HepG2 (cell line): Measurements from ENCODE around the gene AGPAT2. TPM values are rescaled to one million over a fixed set of nuclear protein-coding genes. Genes with fewer than 3 reads are reported as not detected.

Experiments
- CC2D1A ChIP-seq: sonication (generic); formaldehyde crosslinking; IDR thresholded peaks from 2 replicates; pipeline ENCODE4 v1.8.1; 2023; ENCODE audit warnings: mild to moderate bottlenecking, missing genetic modification reagents
- CSRNP2 ChIP-seq: sonication (generic); formaldehyde crosslinking; conservative IDR thresholded peaks from 2 replicates; pipeline ENCODE4 v1.8.0; 2022; ENCODE audit warnings: low read depth, missing genetic modification reagents
- EED ChIP-seq: sonication (generic); formaldehyde crosslinking; IDR thresholded peaks from 2 replicates; pipeline ENCODE4 v1.5.0; 2020; ENCODE audit warnings: mild to moderate bottlenecking, missing genetic modification reagents
- GATAD1 ChIP-seq: IDR thresholded peaks from 2 replicates; pipeline ENCODE4 v1.6.1; 2016; ENCODE audit warnings: missing genetic modification reagents, missing compliant biosample characterization
- HNRNPK ChIP-seq: fragments of 200-400 bp; formaldehyde crosslinking; IDR thresholded peaks from 2 replicates; pipeline ENCODE4 v1.6.1; 2018; ENCODE audit warnings: low read length, low read depth, moderate library complexity, mild to moderate bottlenecking; ENCODE audit not compliant: poor library complexity, severe bottlenecking
- MLLT10 ChIP-seq: sonication (generic); formaldehyde crosslinking; IDR thresholded peaks from 2 replicates; pipeline ENCODE4 v1.4.0; 2020; ENCODE audit warnings: missing genetic modification reagents
- MTF2 ChIP-seq: sonication (generic); formaldehyde crosslinking; IDR thresholded peaks from 2 replicates; pipeline ENCODE4 v1.5.0; 2020; ENCODE audit warnings: missing genetic modification reagents, borderline replicate concordance
- PRDM15 ChIP-seq: sonication (generic); formaldehyde crosslinking; IDR thresholded peaks from 2 replicates; pipeline ENCODE4 v1.4.0; 2020; ENCODE audit warnings: missing genetic modification reagents
- RAD51 ChIP-seq: fragments of 450-650 bp; IDR thresholded peaks from 2 replicates; pipeline ENCODE4 v1.6.1; 2016; ENCODE audit warnings: borderline replicate concordance
- SOX13 ChIP-seq, 3 experiments: fragments of 450-650 bp in 1 of 3; sonication (generic) in 1 of 3; formaldehyde crosslinking in 1 of 3; IDR thresholded peaks in 2 of 3; conservative IDR thresholded peaks in 1 of 3; 2 replicates each; pipeline versions ENCODE4 v1.5.0 to v1.6.1; 2016 to 2020; ENCODE audit warnings: antibody characterized with exemption in 1 of 3, mild to moderate bottlenecking in 1 of 3, missing compliant biosample characterization in 1 of 3, missing genetic modification reagents in 1 of 3, moderate library complexity in 1 of 3
- ZNF101 ChIP-seq: sonication (generic); formaldehyde crosslinking; IDR thresholded peaks from 2 replicates; pipeline ENCODE4 v1.4.0; 2020; ENCODE audit warnings: mild to moderate bottlenecking, low read depth, missing genetic modification reagents, borderline replicate concordance
- ZNF20 ChIP-seq: sonication (generic); formaldehyde crosslinking; IDR thresholded peaks from 2 replicates; pipeline ENCODE4 v1.4.0; 2020; ENCODE audit warnings: mild to moderate bottlenecking, moderate library complexity, missing genetic modification reagents
- ZNF317 ChIP-seq: sonication (generic); formaldehyde crosslinking; IDR thresholded peaks from 2 replicates; pipeline ENCODE4 v1.5.0; 2020; ENCODE audit warnings: mild to moderate bottlenecking, missing genetic modification reagents
- ZNF331 ChIP-seq: sonication (generic); formaldehyde crosslinking; IDR thresholded peaks from 2 replicates; pipeline ENCODE4 v1.4.0; 2020; ENCODE audit warnings: missing genetic modification reagents
- ZNF354B ChIP-seq: sonication (generic); formaldehyde crosslinking; IDR thresholded peaks from 2 replicates; pipeline ENCODE4 v1.8.0; 2022; ENCODE audit warnings: mild to moderate bottlenecking, missing genetic modification reagents
- ZNF362 ChIP-seq: sonication (generic); formaldehyde crosslinking; IDR thresholded peaks from 2 replicates; pipeline ENCODE4 v1.4.0; 2020; ENCODE audit warnings: missing genetic modification reagents, mild to moderate bottlenecking, borderline replicate concordance
- ZNF468 ChIP-seq: sonication (generic); formaldehyde crosslinking; IDR thresholded peaks from 2 replicates; pipeline ENCODE4 v1.8.0; 2022; ENCODE audit warnings: mild to moderate bottlenecking, moderate library complexity, missing genetic modification reagents
- ZNF674 ChIP-seq: sonication (generic); formaldehyde crosslinking; IDR thresholded peaks from 2 replicates; pipeline ENCODE4 v1.5.0; 2020; ENCODE audit warnings: low read depth, mild to moderate bottlenecking, missing genetic modification reagents
- ZNF678 ChIP-seq: sonication (generic); formaldehyde crosslinking; IDR thresholded peaks from 2 replicates; pipeline ENCODE4 v1.4.0; 2020; ENCODE audit warnings: mild to moderate bottlenecking, missing genetic modification reagents
- polyA plus RNA-seq, 8 experiments: library from polyadenylated mRNA; depleted of rRNA in 3 of 8; stranded (reverse) in 7 of 8; unstranded in 1 of 8; fragments of >200 nt; fragmentation: Illumina TruSeq in 4 of 8; extraction: Trizol in 4 of 8; gene quantifications; 2 replicates each; pipeline versions ENCODE4 v1.2.1 to v1.2.3, GENCODE V29; 2011 to 2016; ENCODE audit warnings: low read depth in 4 of 8, missing spikeins in 1 of 8, mixed read lengths in 1 of 8; ENCODE audit not compliant: insufficient read depth in 1 of 8
- total RNA-seq, 5 experiments: library from RNA; depleted of rRNA; stranded (reverse); fragments of >200 nt; fragmentation: Illumina TruSeq; extraction: Trizol; gene quantifications; 2 replicates each; pipeline ENCODE4 v1.2.3, GENCODE V29; 2016; ENCODE audit warnings: low read depth in 1 of 5
- TF ChIP-seq, protein P1 (sequence below): sonication (generic); formaldehyde crosslinking; IDR thresholded peaks from 2 replicates; pipeline ENCODE4 v1.4.0; 2020; ENCODE audit warnings: missing genetic modification reagents
- TF ChIP-seq, protein P2 (sequence below): sonication (generic); formaldehyde crosslinking; IDR thresholded peaks from 2 replicates; pipeline ENCODE4 v1.4.0; 2020; ENCODE audit warnings: mild to moderate bottlenecking, low read depth, missing genetic modification reagents

Gene AGPAT2
- total and polyA plus RNA-seq, 2 of the 13 experiments (the other 11 are each of a cell fraction or from before 2014, with no cell fraction given): 3.9 to 25.8 TPM

- TF ChIP-seq, protein P1, sequence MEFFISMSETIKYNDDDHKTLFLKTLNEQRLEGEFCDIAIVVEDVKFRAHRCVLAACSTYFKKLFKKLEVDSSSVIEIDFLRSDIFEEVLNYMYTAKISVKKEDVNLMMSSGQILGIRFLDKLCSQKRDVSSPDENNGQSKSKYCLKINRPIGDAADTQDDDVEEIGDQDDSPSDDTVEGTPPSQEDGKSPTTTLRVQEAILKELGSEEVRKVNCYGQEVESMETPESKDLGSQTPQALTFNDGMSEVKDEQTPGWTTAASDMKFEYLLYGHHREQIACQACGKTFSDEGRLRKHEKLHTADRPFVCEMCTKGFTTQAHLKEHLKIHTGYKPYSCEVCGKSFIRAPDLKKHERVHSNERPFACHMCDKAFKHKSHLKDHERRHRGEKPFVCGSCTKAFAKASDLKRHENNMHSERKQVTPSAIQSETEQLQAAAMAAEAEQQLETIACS (CRISPR knock-in tag): no peak
- TF ChIP-seq ZNF354B (CRISPR knock-in tag): no peak
- TF ChIP-seq ZNF20 (CRISPR knock-in tag): no peak
- peak; percentile 96 for TF ChIP-seq HNRNPK
- TF ChIP-seq, protein P2, sequence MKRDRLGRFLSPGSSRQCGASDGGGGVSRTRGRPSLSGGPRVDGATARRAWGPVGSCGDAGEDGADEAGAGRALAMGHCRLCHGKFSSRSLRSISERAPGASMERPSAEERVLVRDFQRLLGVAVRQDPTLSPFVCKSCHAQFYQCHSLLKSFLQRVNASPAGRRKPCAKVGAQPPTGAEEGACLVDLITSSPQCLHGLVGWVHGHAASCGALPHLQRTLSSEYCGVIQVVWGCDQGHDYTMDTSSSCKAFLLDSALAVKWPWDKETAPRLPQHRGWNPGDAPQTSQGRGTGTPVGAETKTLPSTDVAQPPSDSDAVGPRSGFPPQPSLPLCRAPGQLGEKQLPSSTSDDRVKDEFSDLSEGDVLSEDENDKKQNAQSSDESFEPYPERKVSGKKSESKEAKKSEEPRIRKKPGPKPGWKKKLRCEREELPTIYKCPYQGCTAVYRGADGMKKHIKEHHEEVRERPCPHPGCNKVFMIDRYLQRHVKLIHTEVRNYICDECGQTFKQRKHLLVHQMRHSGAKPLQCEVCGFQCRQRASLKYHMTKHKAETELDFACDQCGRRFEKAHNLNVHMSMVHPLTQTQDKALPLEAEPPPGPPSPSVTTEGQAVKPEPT (CRISPR knock-in tag): no peak
- no peak for TF ChIP-seq MTF2 (CRISPR knock-in tag)
- TF ChIP-seq CSRNP2 (CRISPR knock-in tag): no peak
- TF ChIP-seq ZNF317: no peak
- no peak for TF ChIP-seq ZNF674 (CRISPR knock-in tag)
- no peak for TF ChIP-seq ZNF331 (CRISPR knock-in tag)
- TF ChIP-seq ZNF362 (CRISPR knock-in tag): no peak
- TF ChIP-seq SOX13 (IDR thresholded peaks at IDR 0.05): no peak
- TF ChIP-seq SOX13 (CRISPR knock-in tag; conservative IDR thresholded peaks at IDR 0.05 in 1 of 2, IDR thresholded peaks at IDR 0.05 in 1 of 2): no peak
- no peak for TF ChIP-seq ZNF678 (CRISPR knock-in tag)
- TF ChIP-seq ZNF468 (CRISPR knock-in tag): no peak
- no peak for TF ChIP-seq MLLT10
- TF ChIP-seq RAD51: peak; percentile 23; the same call in 1 of the 2 replicates
- no peak for TF ChIP-seq EED (CRISPR knock-in tag)
- TF ChIP-seq ZNF101: no peak
- TF ChIP-seq GATAD1 (CRISPR knock-in tag): no peak
- no peak for TF ChIP-seq CC2D1A (CRISPR knock-in tag)
- no peak for TF ChIP-seq PRDM15
Measured at GRCh38 chr9:136696502-136696901, 9.2 kb upstream of the AGPAT2 start (continued).
